GM12864 (cell line): ENCODE results near the gene VKORC1.
"Not testable (repeated sequence)": the region's sequence is repeated elsewhere in the genome, so short reads cannot be mapped to it uniquely, and the experiment has no call there.

Source experiments
- DNase-seq: peaks from one replicate; pipeline ENCODE4 v3.0.0-alpha.2; 2011; ENCODE audit warnings: low read depth
- H3K4me3 ChIP-seq: 2 replicates; pipeline ENCODE4 v1.5.1; 2011; ENCODE audit warnings: mild to moderate bottlenecking, low read depth, low read length, control low read depth
- CTCF ChIP-seq: IDR thresholded peaks from 2 replicates; pipeline ENCODE4 v1.5.1; 2011; ENCODE audit warnings: low read depth, mild to moderate bottlenecking, moderate library complexity, low read length, control low read depth, inconsistent platforms; ENCODE audit errors: missing control alignments

Gene VKORC1

GRCh38 chr16:31138621-31139578, 44.3 kb upstream of the VKORC1 start:
- no peak overlapping the region for H3K4me3 ChIP-seq
- no peak for TF ChIP-seq CTCF

GRCh38 chr16:31136822-31137499, 42.4 kb upstream of the VKORC1 start:
- H3K4me3 ChIP-seq, DNase-seq: not testable (repeated sequence)

More at GRCh38 chr16:31138621-31139578, 44.3 kb upstream of the VKORC1 start:
- DNase-seq, result no peak

- no peak for DNase-seq
- TF ChIP-seq CTCF, result no peak
- no peak overlapping the region for H3K4me3 ChIP-seq
Observed at GRCh38 chr16:31136287-31136662, 41.7 kb upstream of the VKORC1 start.

GRCh38 chr16:31135535-31136286, 41.1 kb upstream of the VKORC1 start, which contains the start of gene PRSS8:
Gene PRSS8, minus strand, starts transcription at chr16:31135727. Its CDS starts 229 bp downstream, at chr16:31135498.
- no peak for DNase-seq
- TF ChIP-seq CTCF, result no peak
- H3K4me3 ChIP-seq, result no peak within 1 kb of the TSS

- DNase-seq, result no peak
- no peak for TF ChIP-seq CTCF
- no peak overlapping the region for H3K4me3 ChIP-seq
Observed at GRCh38 chr16:31134625-31135534, 40.3 kb upstream of the VKORC1 start.

- DNase-seq, result no peak
- no peak overlapping the region for H3K4me3 ChIP-seq
Observed at GRCh38 chr16:31134091-31134571, 39.5 kb upstream of the VKORC1 start.

More at GRCh38 chr16:31134091-31134571, 39.5 kb upstream of the VKORC1 start:
- TF ChIP-seq CTCF, result no peak
